ENCODE data around the gene NFATC3. TPM values are rescaled to one million over a fixed set of nuclear protein-coding genes. Genes with fewer than 3 reads are reported as not detected.

NFATC3 gene
- total and polyA plus RNA-seq, 5 experiments from 2014 or later: 85.2 to 162 (median 102) TPM

- Mint-ChIP-seq H3K27ac (peak overlapping the region; percentile 8 to 94 (median 78)), H3K27me3 (no peaks in the 10 kb centered on the region), H3K4me1 (peaks cover 18 to 43% (median 39%) of the 10 kb centered on the region in 4 donors), H3K36me3 (no peaks in the 10 kb centered on the region), H3K9me3 (peaks cover 0 to 2% (median 0%) of the 10 kb centered on the region in 9 donors), H3K4me3 (peak overlapping the region; percentile 88 to 99 (median 96))
- POLR2A ChIA-PET: interaction anchor here (0.5 to 2.9 kb wide), 17 partner anchors 9 to 715 kb away, joined by 3 to 17 read pairs (median 4); partner anchors contain the start of genes NFATC3, PLA2G15, PRMT7 and SLC7A6OS
- DNase-seq (peak in 6 of 10 donors; percentile 44 to 73 (median 55)), ATAC-seq (peak; percentile 9 to 27)
These were observed 151.1 kb downstream of the NFATC3 start for GRCh38 chr16:68236137-68236825.

DNA sequence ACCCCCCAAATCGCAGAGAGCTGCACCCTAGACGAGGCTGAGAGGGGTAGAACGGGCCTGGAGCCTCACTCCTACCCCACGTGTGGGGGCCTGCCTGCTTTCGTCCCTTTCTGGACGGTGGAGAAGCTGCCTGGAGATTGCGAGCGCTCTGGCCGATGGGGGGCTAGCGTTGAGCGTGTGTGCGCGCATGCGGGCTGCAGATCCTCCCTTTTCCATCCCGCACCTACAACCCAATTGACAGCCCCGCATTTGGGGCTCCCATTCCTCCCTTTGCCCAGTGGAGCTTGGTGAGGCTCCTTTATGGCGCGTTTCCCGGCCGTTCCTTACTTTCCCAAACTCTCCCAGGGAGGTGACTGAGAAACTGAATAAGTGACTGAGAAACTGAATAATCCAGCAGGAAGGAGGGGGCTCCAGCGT lies 151.7 kb downstream of the NFATC3 start:
- Mint-ChIP-seq H3K9me3 (peaks cover 0 to 2% (median 0%) of the 10 kb centered on the region in 9 donors), H3K36me3 (no peaks in the 10 kb centered on the region), H3K27ac (peak overlapping the region; percentile 50 to 94 (median 78)), H3K27me3 (no peaks in the 10 kb centered on the region), H3K4me3 (peak overlapping the region; percentile 88 to 99 (median 96)), H3K4me1 (peaks cover 18 to 43% (median 39%) of the 10 kb centered on the region in 4 donors)
- DNase-seq (peak in 2 of 10 donors; percentile 33 to 36), ATAC-seq (peak; percentile 4 to 18)
- POLR2A ChIA-PET: interaction anchor here (0.5 to 2.9 kb wide), 16 partner anchors 9 to 716 kb away, joined by 3 to 17 read pairs (median 4); partner anchors contain the start of gene PLA2G15

GRCh38 chr16:68237243-68238028 lies 152.3 kb downstream of the NFATC3 start:
- H3K36me3 Mint-ChIP-seq: no peaks in the 10 kb centered on the region
- H3K9me3 Mint-ChIP-seq: peaks cover 0 to 2% (median 0%) of the 10 kb centered on the region in 9 donors
- H3K4me3 Mint-ChIP-seq: peak overlapping the region; percentile 88 to 99 (median 96)
- H3K4me1 Mint-ChIP-seq: peaks cover 18 to 43% (median 39%) of the 10 kb centered on the region in 4 donors
- ATAC-seq (peak; percentile 70 to 71), DNase-seq (peak; percentile 70 to 90 (median 80))
- peak overlapping the region; percentile 82 to 94 (median 92) for H3K27ac Mint-ChIP-seq
- no peaks in the 10 kb centered on the region for H3K27me3 Mint-ChIP-seq
- POLR2A ChIA-PET: interaction anchor here (0.5 to 2.9 kb wide), 14 partner anchors 8 to 302 kb away, joined by 3 to 17 read pairs (median 5); partner anchors contain the start of genes NFATC3 and PLA2G15

- Mint-ChIP-seq H3K27ac (peak overlapping the region; percentile 82 to 94 (median 92)), H3K4me1 (peaks cover 16 to 43% (median 39%) of the 10 kb centered on the region in 4 donors), H3K36me3 (no peaks in the 10 kb centered on the region), H3K4me3 (peak overlapping the region; percentile 88 to 99 (median 96)), H3K27me3 (no peaks in the 10 kb centered on the region), H3K9me3 (peaks cover 0 to 2% (median 0%) of the 10 kb centered on the region in 9 donors)
- ATAC-seq (peak; percentile 17 to 29), DNase-seq (no peak)
- POLR2A ChIA-PET: interaction anchor here (0.5 to 2.9 kb wide), 6 partner anchors 8 to 175 kb away, joined by 3 to 17 read pairs (median 6); partner anchors contain the start of genes NFATC3 and PLA2G15
These were observed 152.8 kb downstream of the NFATC3 start for GRCh38 chr16:68238029-68238345.

GRCh38 chr16:68242085-68242484 lies 156.9 kb downstream of the NFATC3 start:
- no peak for DNase-seq
- no peaks in the 10 kb centered on the region for H3K36me3 Mint-ChIP-seq
- no peak overlapping the region for H3K27ac Mint-ChIP-seq
- POLR2A ChIA-PET: interaction anchor here (0.7 to 2.1 kb wide), 4 partner anchors 20 to 288 kb away, joined by 3 to 6 read pairs (median 4); partner anchors contain the start of genes PRMT7 and SLC7A6OS
- ATAC-seq: no peak
- no peaks in the 10 kb centered on the region for H3K27me3 Mint-ChIP-seq
- H3K4me1 Mint-ChIP-seq: peaks cover 21 to 52% (median 46%) of the 10 kb centered on the region in 4 donors
- no peak overlapping the region for H3K4me3 Mint-ChIP-seq
- H3K9me3 Mint-ChIP-seq: no peaks in the 10 kb centered on the region

DNA sequence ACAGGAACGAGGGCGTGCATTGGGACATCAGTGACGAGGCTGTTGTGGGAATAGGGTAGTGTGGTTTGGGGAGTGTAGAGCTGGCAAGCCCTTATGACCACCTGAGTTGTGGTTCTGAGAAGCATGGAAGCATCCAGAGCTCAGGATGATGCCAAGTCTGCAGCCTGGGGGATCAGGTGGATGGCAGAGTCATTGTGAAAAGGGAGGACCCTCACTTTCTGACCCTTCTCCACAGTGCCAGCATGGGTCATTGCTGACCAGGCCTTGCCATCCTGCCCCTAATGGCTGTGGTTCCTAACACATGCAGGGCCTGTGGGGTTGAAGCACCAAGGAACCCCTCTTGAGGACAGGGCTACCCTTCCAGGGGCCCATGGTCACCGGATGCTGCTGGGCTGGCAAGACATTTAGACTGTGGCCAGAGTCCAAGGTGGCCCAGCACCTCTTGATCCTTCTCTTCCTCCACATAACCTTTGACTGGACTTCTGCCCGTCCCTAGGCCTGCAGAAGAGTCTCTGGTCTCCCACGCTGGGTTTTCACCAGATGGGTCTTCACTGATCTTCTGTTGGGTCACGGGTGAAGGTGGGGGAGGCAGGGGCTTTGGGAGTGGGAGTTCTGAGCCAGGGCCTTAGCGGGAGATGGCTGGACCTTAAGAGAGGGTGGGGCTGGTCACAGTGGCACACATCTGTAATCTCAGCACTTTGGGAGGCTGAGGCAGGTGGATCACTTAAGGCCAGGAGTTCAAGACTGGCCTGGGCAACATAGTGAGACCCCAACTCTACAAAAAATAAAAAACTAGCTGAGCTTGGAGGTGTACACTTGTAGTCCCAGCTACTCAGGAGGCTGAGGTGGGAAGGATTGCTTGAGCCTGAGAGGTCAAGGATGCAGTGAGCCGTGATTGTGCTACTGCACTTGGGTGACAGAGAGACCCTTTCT lies 158.0 kb downstream of the NFATC3 start:
- Mint-ChIP-seq H3K36me3 (no peaks in the 10 kb centered on the region), H3K4me1 (peaks cover 16 to 54% (median 42%) of the 10 kb centered on the region in 4 donors), H3K9me3 (no peaks in the 10 kb centered on the region), H3K4me3 (peak overlapping the region in 8 of 10 donors; percentile 41 to 99 (median 98)), H3K27me3 (no peaks in the 10 kb centered on the region), H3K27ac (no peak overlapping the region)
- no peak for DNase-seq
- no peak for ATAC-seq
- POLR2A ChIA-PET: interaction anchor here (0.6 to 2.4 kb wide), 10 partner anchors 19 to 161 kb away, joined by 3 to 15 read pairs (median 5); partner anchors contain the start of genes NFATC3, PRMT7 and SLC7A6OS

GRCh38 chr16:68244481-68244902 lies 159.3 kb downstream of the NFATC3 start:
- ATAC-seq (peak; percentile 1 to 2), DNase-seq (no peak)
- Mint-ChIP-seq H3K4me1 (peaks cover 14 to 44% (median 35%) of the 10 kb centered on the region in 4 donors), H3K27ac (peak overlapping the region in 8 of 10 donors; percentile 40 to 96 (median 92)), H3K4me3 (peak overlapping the region; percentile 95 to 99 (median 98)), H3K27me3 (no peaks in the 10 kb centered on the region), H3K36me3 (peaks cover 0 to 5% (median 0%) of the 10 kb centered on the region in 3 donors), H3K9me3 (no peaks in the 10 kb centered on the region)
- POLR2A ChIA-PET: interaction anchor here (0.6 to 2.5 kb wide), 11 partner anchors 8 to 723 kb away, joined by 3 to 17 read pairs (median 5); partner anchors contain the start of genes ESRP2, NFATC3, PRMT7 and SLC7A6

DNA sequence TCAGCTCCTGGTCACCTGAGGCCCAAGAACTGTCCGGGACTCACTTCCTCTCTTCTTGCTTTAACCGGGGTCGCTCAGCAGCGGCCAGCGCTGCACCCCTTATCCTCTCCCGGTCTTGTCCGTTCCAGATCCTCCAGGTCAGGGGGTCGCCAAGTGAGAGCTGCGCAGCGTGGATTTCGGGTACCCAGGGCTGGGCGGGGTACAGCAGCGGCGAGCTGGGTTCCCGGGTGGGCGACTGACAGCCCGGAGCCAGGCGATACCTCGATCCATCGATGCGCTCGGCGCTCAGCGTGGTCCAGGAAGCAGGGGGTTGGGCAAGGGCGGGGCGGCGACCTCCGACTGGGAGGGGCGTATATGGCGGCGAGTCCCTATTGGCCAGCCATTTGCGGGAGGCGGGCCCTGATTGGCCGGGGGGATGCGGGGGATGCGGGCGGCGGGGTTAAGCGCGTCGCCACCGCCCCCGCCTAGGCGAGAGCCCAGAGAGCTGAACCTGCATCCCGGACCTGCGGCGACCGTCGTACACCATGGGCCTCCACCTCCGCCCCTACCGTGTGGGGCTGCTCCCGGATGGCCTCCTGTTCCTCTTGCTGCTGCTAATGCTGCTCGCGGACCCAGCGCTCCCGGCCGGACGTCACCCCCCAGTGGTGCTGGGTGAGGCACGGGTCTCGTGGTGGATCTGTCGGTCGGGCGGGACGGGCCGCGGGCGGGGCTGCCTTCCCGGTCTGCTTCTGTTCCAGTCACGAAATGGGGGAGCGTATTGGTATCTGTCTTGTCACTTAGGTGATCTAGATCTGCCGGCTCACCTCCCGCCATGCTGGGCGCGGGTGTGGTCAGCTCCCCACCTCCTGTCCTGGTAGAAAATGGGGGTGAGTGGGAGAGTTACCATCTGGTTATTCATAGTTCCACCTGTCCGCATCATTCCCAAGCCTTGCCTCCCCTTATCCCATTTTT lies 160.0 kb downstream of the NFATC3 start, which contains the start of gene PLA2G15:
TSS of gene PLA2G15 (plus strand) at position 471 of the 951 bp plus-strand sequence. CDS start at position 525, 54 bp downstream.
- Mint-ChIP-seq H3K9me3 (no peaks in the 10 kb centered on the region), H3K4me3 (peak within 1 kb of the TSS; percentile 95 to 99 (median 98)), H3K36me3 (peaks cover 0 to 11% (median 0%) of the 10 kb centered on the region in 3 donors), H3K4me1 (peaks cover 14 to 39% (median 30%) of the 10 kb centered on the region in 4 donors), H3K27ac (peak within 1 kb of the TSS; percentile 77 to 96 (median 92)), H3K27me3 (no peaks in the 10 kb centered on the region)
- POLR2A ChIA-PET: interaction anchor here (0.5 to 2.5 kb wide), 16 partner anchors 9 to 724 kb away, joined by 3 to 17 read pairs (median 4); partner anchors contain the start of genes ESRP2, NFATC3, PRMT7 and SLC7A6
- DNase-seq: peak; percentile 93 to 98 (median 96)
- peak; percentile 97 for ATAC-seq

DNA sequence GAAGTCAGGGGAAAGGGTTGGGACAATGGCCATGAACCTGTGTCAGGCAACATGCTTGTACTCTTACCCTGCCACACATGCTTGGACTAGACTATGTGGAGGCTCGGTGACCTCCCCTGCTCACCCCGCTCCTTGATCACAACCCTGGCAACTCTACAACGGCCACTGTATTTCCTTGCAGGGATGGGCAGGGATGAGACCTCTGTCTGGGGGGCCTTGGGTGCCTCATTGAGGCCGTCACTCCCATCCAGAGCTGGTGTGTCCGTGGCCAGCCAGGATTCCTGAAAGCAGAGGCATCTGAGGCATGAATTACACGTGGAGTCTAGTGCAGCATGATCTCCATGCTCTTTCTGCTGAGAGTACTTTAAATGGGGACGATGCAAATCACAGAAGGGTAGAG lies 161.0 kb downstream of the NFATC3 start:
- DNase-seq (no peak), ATAC-seq (no peak)
- Mint-ChIP-seq H3K36me3 (peaks cover 0 to 18% (median 0%) of the 10 kb centered on the region in 3 donors), H3K9me3 (no peaks in the 10 kb centered on the region), H3K27me3 (no peaks in the 10 kb centered on the region), H3K27ac (peak overlapping the region in 4 of 10 donors; percentile 6 to 92 (median 72)), H3K4me3 (peak overlapping the region; percentile 95 to 99 (median 98)), H3K4me1 (peaks cover 14 to 39% (median 30%) of the 10 kb centered on the region in 4 donors)
- POLR2A ChIA-PET: interaction anchor here (1.2 to 2.5 kb wide), 6 partner anchors 9 to 171 kb away, joined by 3 to 17 read pairs (median 8); partner anchors contain the start of genes ESRP2, PRMT7, SLC7A6 and SLC7A6OS

GRCh38 chr16:68246666-68247065 lies 161.5 kb downstream of the NFATC3 start:
- no peak for ATAC-seq
- no peaks in the 10 kb centered on the region for H3K27me3 Mint-ChIP-seq
- no peaks in the 10 kb centered on the region for H3K9me3 Mint-ChIP-seq
- DNase-seq: no peak
- H3K36me3 Mint-ChIP-seq: peaks cover 0 to 23% (median 0%) of the 10 kb centered on the region in 3 donors
- peaks cover 14 to 39% (median 30%) of the 10 kb centered on the region in 4 donors for H3K4me1 Mint-ChIP-seq
- POLR2A ChIA-PET: interaction anchor here (1.2 to 2.5 kb wide), 3 partner anchors 10 to 171 kb away, joined by 3 to 17 read pairs (median 5); partner anchors contain the start of gene ESRP2
- peak overlapping the region in 1 of 10 donors; percentile 67 for H3K27ac Mint-ChIP-seq
- H3K4me3 Mint-ChIP-seq: peak overlapping the region in 9 of 10 donors; percentile 28 to 99 (median 98)
